NCI-H146 (cell line): ENCODE results near the gene CMIP.

Source experiments
- DNase-seq: peaks from one replicate; lab custom pipeline; 2025; lab: John Stamatoyannopoulos, UW

Gene CMIP

GRCh38 chr16:81551151-81551808 is 106.7 kb downstream of the CMIP start:
- no peak for DNase-seq

DNA sequence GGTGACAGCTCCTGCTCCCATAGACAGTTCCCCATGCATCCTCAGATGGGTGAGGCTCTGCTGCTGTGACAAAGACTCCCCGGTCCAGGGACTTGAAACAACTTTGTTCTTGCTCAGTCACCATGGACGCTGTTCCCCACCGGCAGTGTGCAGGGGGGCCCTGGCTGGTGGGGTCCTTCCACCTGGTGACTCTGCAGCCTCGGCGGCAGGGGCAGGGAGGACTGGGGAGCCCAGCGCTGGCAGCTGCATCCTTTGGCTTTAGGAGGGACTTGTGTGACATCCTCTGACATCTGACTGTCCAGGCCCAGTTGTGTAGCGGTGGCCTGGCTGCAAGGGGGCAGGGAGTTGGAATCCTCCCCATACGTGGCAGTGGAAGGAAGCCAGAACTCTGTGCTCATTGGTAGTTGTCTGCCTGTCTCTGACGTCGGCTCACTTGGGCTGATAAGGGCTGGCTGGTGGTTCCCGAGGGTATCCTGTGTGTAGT is 107.3 kb downstream of the CMIP start:
- no peak for DNase-seq

DNA sequence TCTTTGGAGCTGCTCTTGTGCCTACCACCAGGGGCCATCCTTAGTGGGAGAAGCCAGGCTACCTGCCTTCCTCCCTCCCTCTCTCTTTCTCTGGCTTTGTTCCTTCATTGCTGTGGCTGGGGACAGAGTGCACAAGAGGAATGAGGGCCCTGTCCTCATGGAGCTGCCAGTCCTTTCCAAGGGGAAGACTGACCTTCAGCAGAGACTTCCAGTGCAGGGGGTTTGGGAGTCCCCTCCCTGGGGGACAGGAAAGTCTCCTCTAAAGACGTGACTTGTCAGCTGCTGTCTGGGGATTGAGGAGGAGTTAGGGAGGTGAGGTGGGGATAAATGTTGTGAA is 108.1 kb downstream of the CMIP start:
- no peak for DNase-seq

GRCh38 chr16:81553080-81553813 is 108.6 kb downstream of the CMIP start:
- no peak for DNase-seq

DNA sequence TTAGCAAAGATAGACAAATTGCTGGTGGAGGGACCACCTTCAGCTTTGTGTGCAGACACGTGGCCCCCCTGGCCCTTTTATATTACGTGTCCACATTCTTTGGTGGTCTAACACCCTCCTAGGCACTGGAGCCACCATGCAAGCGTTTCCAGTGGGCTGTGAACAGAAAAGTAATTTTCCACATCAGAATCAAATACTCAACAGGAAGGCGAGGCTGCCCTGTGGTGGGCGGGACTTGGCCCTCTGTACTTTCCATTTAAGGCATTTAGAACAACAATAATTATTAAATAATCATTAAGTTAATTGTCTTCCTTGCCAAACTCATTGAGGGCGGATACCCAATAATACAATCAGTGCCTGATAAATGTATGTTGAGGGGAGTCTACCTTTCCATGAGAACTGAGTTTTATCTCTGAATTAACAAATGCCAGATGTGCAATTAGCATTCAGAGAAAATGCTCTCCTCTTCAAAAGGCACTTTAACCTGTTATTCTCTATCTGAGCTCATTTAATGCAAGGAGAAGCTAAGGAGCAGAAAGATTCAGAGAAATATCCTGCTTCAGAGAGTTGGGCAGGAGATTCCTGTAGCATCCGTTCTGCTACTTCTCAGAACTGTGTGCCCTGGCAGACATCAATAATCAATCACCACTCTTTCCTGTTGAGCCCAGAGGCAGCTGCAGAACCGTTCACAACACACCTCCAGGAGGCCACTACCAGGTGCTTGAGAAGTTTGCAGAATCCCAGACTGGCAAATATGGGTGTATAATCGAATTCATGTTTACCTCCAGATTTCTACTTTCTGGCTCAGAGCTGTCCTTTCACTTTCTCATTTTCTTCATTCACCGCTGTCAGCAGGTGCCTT is 109.4 kb downstream of the CMIP start:
- DNase-seq, result peak; percentile 52

GRCh38 chr16:81554979-81555378 is 110.4 kb downstream of the CMIP start:
- no peak for DNase-seq

DNA sequence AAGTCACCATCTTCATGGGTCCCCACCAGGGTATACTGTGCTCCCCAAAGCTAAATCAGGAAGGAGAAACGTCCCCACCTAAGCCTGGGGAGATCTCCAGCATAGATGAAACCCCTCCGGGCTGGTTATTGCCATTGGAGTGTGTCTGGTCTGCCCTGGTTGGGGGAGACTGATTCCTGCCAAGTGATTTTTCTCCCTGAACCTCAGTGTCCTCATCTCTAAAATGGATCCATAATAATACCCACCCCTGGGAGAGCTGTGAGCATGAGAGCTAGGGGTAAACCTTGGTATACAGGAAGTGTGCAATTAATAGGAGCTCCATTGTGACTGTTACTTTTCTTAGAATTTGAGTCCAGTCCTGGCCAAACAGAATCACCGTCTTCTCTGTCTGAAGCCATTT is 111.1 kb downstream of the CMIP start:
- no peak for DNase-seq

- DNase-seq, result no peak
Observed at GRCh38 chr16:81556715-81557284, 112.2 kb downstream of the CMIP start.

GRCh38 chr16:81558077-81558443 is 113.5 kb downstream of the CMIP start:
- no peak for DNase-seq

DNA sequence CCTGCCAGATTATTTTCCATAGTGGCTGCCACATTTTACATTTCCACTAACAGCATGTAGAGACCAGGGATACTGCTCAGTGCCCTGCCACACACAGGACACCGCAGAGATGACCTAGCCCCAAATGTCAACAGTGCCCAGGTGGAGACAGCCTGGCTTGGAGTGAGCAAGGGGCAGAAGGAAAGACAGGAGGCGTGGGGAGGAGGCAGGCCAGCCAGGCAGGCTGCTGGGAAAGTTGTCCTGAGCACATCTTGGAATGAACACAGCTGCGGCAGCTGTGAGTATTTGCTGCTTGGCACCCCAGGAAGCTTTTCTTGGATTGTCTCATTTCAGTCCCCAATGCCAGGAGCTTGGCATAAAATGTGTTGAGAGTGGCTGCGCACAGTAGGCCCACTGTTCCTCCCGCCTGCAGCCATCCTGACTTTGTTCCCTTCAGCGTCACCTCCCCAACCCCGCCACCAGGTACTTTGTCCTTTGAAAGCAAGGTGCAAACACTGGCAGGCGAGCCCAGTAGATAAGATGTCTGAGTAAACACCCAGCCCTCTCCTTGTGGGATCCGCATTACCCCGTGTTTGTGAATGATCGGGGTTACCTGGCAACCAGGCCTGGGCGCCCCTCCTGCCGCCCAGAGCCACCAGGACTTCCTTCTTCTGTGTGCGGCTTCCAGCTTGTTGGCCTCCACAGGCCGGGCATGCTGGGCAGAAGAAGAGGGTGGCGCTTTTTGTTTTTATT is 114.0 kb downstream of the CMIP start:
- peak; percentile 75 for DNase-seq

GRCh38 chr16:81560979-81561657 is 116.5 kb downstream of the CMIP start:
- no peak for DNase-seq

DNA sequence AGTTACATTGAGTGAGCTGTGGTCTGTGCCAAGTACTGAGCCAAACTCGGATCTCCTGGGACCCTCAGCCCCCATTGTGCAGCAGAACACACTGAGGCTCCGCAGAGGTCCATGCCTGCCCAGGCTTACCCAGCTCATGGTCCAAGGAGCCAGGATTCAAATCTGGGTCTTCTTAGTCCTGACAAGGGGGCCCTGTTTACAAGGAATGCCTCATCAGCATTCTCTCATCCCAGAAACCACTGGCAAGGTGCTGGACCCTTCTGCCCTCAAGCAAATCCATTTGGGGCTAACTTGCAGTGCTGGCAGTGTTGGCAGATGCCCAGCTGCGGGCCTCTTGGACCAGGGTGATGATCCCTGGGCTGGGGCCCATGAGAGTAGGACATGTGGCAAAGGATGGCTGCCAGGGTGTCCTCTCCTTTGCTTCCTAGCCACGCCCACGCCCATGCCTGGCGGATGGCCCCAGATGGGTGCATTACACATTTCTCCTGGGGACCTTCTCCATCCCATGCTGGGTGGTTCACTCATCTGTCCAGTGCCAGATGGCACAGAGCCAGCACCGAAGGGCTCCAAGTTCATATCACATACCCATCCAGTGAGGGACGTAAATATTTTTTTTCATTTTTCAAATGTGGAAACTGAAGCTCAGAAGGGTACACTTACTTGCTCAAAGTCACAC is 117.7 kb downstream of the CMIP start:
- DNase-seq, result no peak

DNA sequence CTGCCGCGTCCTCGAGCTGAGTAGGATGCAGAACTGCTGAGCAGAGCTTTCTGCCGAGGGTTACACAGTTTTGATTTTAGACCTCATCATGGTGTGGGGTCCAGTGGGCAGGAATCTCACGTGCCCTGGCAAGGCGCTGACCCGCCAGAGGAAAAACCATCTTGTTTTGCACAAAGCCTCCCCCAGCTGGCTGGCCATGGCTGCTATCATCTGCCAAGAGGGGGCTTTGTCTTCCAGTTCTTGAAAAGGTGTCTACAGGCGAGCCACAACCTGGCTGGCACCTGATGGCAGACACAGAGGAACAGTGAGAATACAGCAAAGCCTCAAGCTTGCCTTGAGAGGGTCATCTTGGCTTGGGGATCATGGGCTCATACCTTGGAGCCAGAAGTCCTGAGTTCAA is 118.3 kb downstream of the CMIP start:
- no peak for DNase-seq

- DNase-seq, result no peak
Observed at GRCh38 chr16:81564421-81564911, 119.9 kb downstream of the CMIP start.

- DNase-seq, result no peak
Observed at GRCh38 chr16:81565321-81566028, 120.9 kb downstream of the CMIP start.

GRCh38 chr16:81566086-81567007 is 121.7 kb downstream of the CMIP start:
- no peak for DNase-seq

GRCh38 chr16:81567087-81567486 is 122.5 kb downstream of the CMIP start:
- no peak for DNase-seq

GRCh38 chr16:81567987-81568748 is 123.6 kb downstream of the CMIP start:
- no peak for DNase-seq
